Testis (tissue), 5 donors: ENCODE results near the gene MKI67. TPM values are rescaled to one million over a fixed set of nuclear protein-coding genes. Genes with fewer than 3 reads are reported as not detected.

Experiments used
- DNase-seq: peaks from one replicate; pipeline ENCODE4 v3.0.0-alpha.2; 2019
- H3K27ac ChIP-seq, 2 donors: fragments of 200-600 bp; sonication (generic); one replicate each; pipeline ENCODE4 v1.5.1; 2019
- H3K27me3 ChIP-seq: fragments of 200-600 bp; sonication (generic); one replicate; pipeline ENCODE4 v1.5.1; 2019
- H3K36me3 ChIP-seq: fragments of 200-600 bp; sonication (generic); one replicate; pipeline ENCODE4 v1.5.1; 2017; ENCODE audit warnings: low read depth; ENCODE audit errors: missing control alignments
- H3K4me1 ChIP-seq: fragments of 200-600 bp; sonication (generic); one replicate; pipeline ENCODE4 v1.5.1; 2019
- H3K4me3 ChIP-seq, 2 donors: fragments of 200-600 bp; sonication (generic); one replicate each; pipeline ENCODE4 v1.5.1; 2017 to 2019
- H3K9me3 ChIP-seq: fragments of 200-600 bp; sonication (generic); one replicate; pipeline ENCODE4 v1.5.1; 2017
- CTCF ChIP-seq, 3 experiments: fragments of 450-650 bp in 2 of 3; fragments of 200-600 bp in 1 of 3; sonication (generic) in 1 of 3; IDR thresholded peaks; one replicate each; pipeline ENCODE4 v1.5.1; 2016 to 2019; ENCODE audit warnings: antibody characterized with exemption in 3 of 3, mild to moderate bottlenecking in 2 of 3, moderate library complexity in 1 of 3
- POLR2A ChIP-seq: fragments of 450-650 bp; IDR thresholded peaks from one replicate; pipeline ENCODE4 v1.6.1; 2017; ENCODE audit warnings: antibody characterized with exemption, mild to moderate bottlenecking, moderate library complexity
- WGBS, 2 donors: methylation state at CpG; one replicate each; pipeline ENCODE4 v1.1.5; 2018; 5-methylcytosine and 5-hydroxymethylcytosine counted together
- intact Hi-C: fragments of 100-400 bp; cut with DNase I; formaldehyde crosslinking; loops from one replicate; pipeline ENCODE4 v1.15.1; 2023; ENCODE audit warnings: low total_unique reads
- long read RNA-seq, 2 donors: transcript quantifications; one replicate each; lab custom pipeline, GENCODE V29; 2026
- polyA plus RNA-seq: library from polyadenylated mRNA; stranded (reverse); fragments of 350-450 nt; fragmentation: Illumina TruSeq; extraction: RNeasy Lipid Tissue Mini Kit (QIAGEN cat#74804); gene quantifications from one replicate; pipeline ENCODE4 v1.2.3, GENCODE V29; 2014; ENCODE audit warnings: low read depth, low replicate concordance; ENCODE audit not compliant: insufficient read depth
- total RNA-seq, 2 donors: library from RNA; depleted of rRNA; stranded (reverse); fragments of >200 nt; gene quantifications; one replicate each; pipeline ENCODE4 v1.2.3, GENCODE V29; 2016

Gene MKI67
- total RNA-seq = 1 to 10 TPM; 4.5 to 7.2 TPM
- 4.0 TPM for polyA plus RNA-seq
- long read RNA-seq, donor 1 = 0 reads
- long read RNA-seq, donor 2 = 0 reads

- DNase-seq = peak; percentile 88
- intact Hi-C loops = no loop called here
- Histone ChIP-seq H3K27ac (no peak within 1 kb of the TSS), H3K9me3 (no peaks in the 10 kb centered on the region), H3K4me3 (peak within 1 kb of the TSS; percentile 51 to 64), H3K27me3 (no peaks in the 10 kb centered on the region), H3K4me1 (peaks cover 9% of the 10 kb centered on the region), H3K36me3 (no peaks in the 10 kb centered on the region)
- WGBS, 2 donors = 1% methylated on average over 21 to 23 of the region's 95 CpGs
- TF ChIP-seq CTCF (IDR thresholded peaks at IDR 0.05) (no peak), POLR2A (no peak)
These were observed at the start of gene MKI67 for GRCh38 chr10:128125944-128126764. Gene MKI67 (minus strand): TSS chr10:128126423. CDS start chr10:128125667, 756 bp downstream.

GRCh38 chr10:128174581-128175559 is 48.6 kb upstream of the MKI67 start:
- no peak overlapping the region for H3K27ac ChIP-seq
- DNase-seq = no peak
- no peaks in the 10 kb centered on the region for H3K9me3 ChIP-seq
- TF ChIP-seq POLR2A (no peak), CTCF (IDR thresholded peaks at IDR 0.05) (no peak)
- WGBS, 2 donors = 84 to 86% methylated on average over 4 of the region's 4 CpGs
- H3K27me3 ChIP-seq = no peaks in the 10 kb centered on the region
- no peak overlapping the region for H3K4me3 ChIP-seq
- H3K4me1 ChIP-seq = no peaks in the 10 kb centered on the region
- intact Hi-C loops = no loop called here
- no peaks in the 10 kb centered on the region for H3K36me3 ChIP-seq

GRCh38 chr10:128173386-128173785 is 47.2 kb upstream of the MKI67 start:
- Histone ChIP-seq H3K9me3 (no peaks in the 10 kb centered on the region), H3K4me1 (no peaks in the 10 kb centered on the region), H3K4me3 (no peak overlapping the region), H3K27me3 (no peaks in the 10 kb centered on the region), H3K36me3 (no peaks in the 10 kb centered on the region), H3K27ac (no peak overlapping the region)
- DNase-seq = no peak
- TF ChIP-seq POLR2A (no peak), CTCF (IDR thresholded peaks at IDR 0.05) (no peak)
- intact Hi-C loops = no loop called here
- WGBS, 2 donors = 73 to 85% methylated on average over 1 of the region's 1 CpG

- Histone ChIP-seq H3K36me3 (no peaks in the 10 kb centered on the region), H3K27me3 (no peaks in the 10 kb centered on the region), H3K9me3 (no peaks in the 10 kb centered on the region), H3K4me1 (no peaks in the 10 kb centered on the region), H3K27ac (no peak overlapping the region), H3K4me3 (no peak overlapping the region)
- TF ChIP-seq POLR2A (no peak), CTCF (IDR thresholded peaks at IDR 0.05) (no peak)
- no peak for DNase-seq
- intact Hi-C loops = no loop called here
- WGBS, 2 donors = 71 to 89% methylated on average over 1 of the region's 1 CpG
These were observed 46.5 kb upstream of the MKI67 start for GRCh38 chr10:128172756-128173155.
